Peyer's patch (tissue), 4 donors: ENCODE data around the gene COX8A. TPM values are rescaled to one million over a fixed set of nuclear protein-coding genes. Genes with fewer than 3 reads are reported as not detected.

Source experiments
- DNase-seq, 3 donors: peaks; one replicate each; pipeline ENCODE4 v3.0.0-alpha.2; 2017 to 2019
- H3K27ac ChIP-seq, 4 donors: fragments of 200-600 bp; sonication (generic); one replicate each; pipeline ENCODE4 v1.5.1; 2016 to 2019
- H3K27me3 ChIP-seq, 2 donors: fragments of 200-600 bp; sonication (generic); one replicate each; pipeline ENCODE4 v1.5.1; 2019
- H3K36me3 ChIP-seq, 3 donors: fragments of 200-600 bp; sonication (generic); one replicate each; pipeline ENCODE4 v1.5.1; 2016 to 2019
- H3K4me1 ChIP-seq, 4 donors: fragments of 200-600 bp; sonication (generic); one replicate each; pipeline ENCODE4 v1.5.1; 2016 to 2019
- H3K4me3 ChIP-seq, 4 donors: fragments of 200-600 bp; sonication (generic); 1 replicate in 3 of 4; 2 replicates in 1 of 4; pipeline ENCODE4 v1.5.1; 2016 to 2019; ENCODE audit warnings: mild to moderate bottlenecking in 1 of 4
- H3K9me3 ChIP-seq, 4 donors: fragments of 200-600 bp; sonication (generic); one replicate each; pipeline ENCODE4 v1.5.1; 2016 to 2019; ENCODE audit warnings: mild to moderate bottlenecking in 1 of 4
- CTCF ChIP-seq, 6 experiments: fragments of 450-650 bp in 4 of 6; fragments of 200-600 bp in 2 of 6; sonication (generic) in 1 of 6; IDR thresholded peaks; one replicate each; pipeline ENCODE4 v1.5.1; 2017 to 2019; ENCODE audit warnings: antibody characterized with exemption in 6 of 6, mild to moderate bottlenecking in 3 of 6, moderate library complexity in 1 of 6
- POLR2A ChIP-seq, 2 donors: fragments of 450-650 bp; IDR thresholded peaks; one replicate each; pipeline ENCODE4 v1.5.1; 2017; ENCODE audit warnings: antibody characterized with exemption in 2 of 2, mild to moderate bottlenecking in 2 of 2, moderate library complexity in 2 of 2
- total RNA-seq, 4 donors: library from RNA; depleted of rRNA; stranded (reverse); fragments of >200 nt; gene quantifications; one replicate each; pipeline ENCODE4 v1.1.0, GENCODE V29; 2016

Gene COX8A
- total RNA-seq, 4 donors from 2014 or later, result 390 to 1,297 (median 877) TPM

GRCh38 chr11:64000740-64001483 is 26.5 kb downstream of the COX8A start:
- H3K4me3 ChIP-seq, result peak overlapping the region; percentile 16 to 50 (median 46)
- H3K36me3 ChIP-seq, result peaks cover 0 to 28% (median 0%) of the 10 kb centered on the region in 3 donors
- TF ChIP-seq CTCF (IDR thresholded peaks at IDR 0.05) (no peak), POLR2A (IDR thresholded peaks at IDR 0.05) (no peak)
- no peak for DNase-seq
- H3K27ac ChIP-seq, result no peak overlapping the region
- peaks cover 0 to 33% (median 21%) of the 10 kb centered on the region in 4 donors for H3K4me1 ChIP-seq
- no peaks in the 10 kb centered on the region for H3K9me3 ChIP-seq
- H3K27me3 ChIP-seq, result no peaks in the 10 kb centered on the region

- H3K27ac ChIP-seq, result no peak overlapping the region
- no peak for DNase-seq
- peaks cover 0 to 36% (median 21%) of the 10 kb centered on the region in 4 donors for H3K4me1 ChIP-seq
- no peaks in the 10 kb centered on the region for H3K9me3 ChIP-seq
- H3K27me3 ChIP-seq, result no peaks in the 10 kb centered on the region
- H3K4me3 ChIP-seq, result no peak overlapping the region
- TF ChIP-seq CTCF (IDR thresholded peaks at IDR 0.05), result no peak
- no peak for TF ChIP-seq POLR2A (IDR thresholded peaks at IDR 0.05)
- peaks cover 0 to 19% (median 0%) of the 10 kb centered on the region in 3 donors for H3K36me3 ChIP-seq
Observed at GRCh38 chr11:64001484-64002420, 27.3 kb downstream of the COX8A start.

GRCh38 chr11:64003807-64004589 is 29.6 kb downstream of the COX8A start:
- H3K4me1 ChIP-seq, result peaks cover 0 to 46% (median 19%) of the 10 kb centered on the region in 4 donors
- H3K36me3 ChIP-seq, result no peaks in the 10 kb centered on the region
- no peak for DNase-seq
- no peak overlapping the region for H3K27ac ChIP-seq
- H3K9me3 ChIP-seq, result no peaks in the 10 kb centered on the region
- TF ChIP-seq POLR2A (IDR thresholded peaks at IDR 0.05), result no peak
- no peak for TF ChIP-seq CTCF (IDR thresholded peaks at IDR 0.05)
- H3K4me3 ChIP-seq, result no peak overlapping the region
- H3K27me3 ChIP-seq, result no peaks in the 10 kb centered on the region

- Histone ChIP-seq H3K9me3 (no peaks in the 10 kb centered on the region), H3K27ac (no peak overlapping the region), H3K4me1 (peaks cover 0 to 40% (median 13%) of the 10 kb centered on the region in 4 donors), H3K4me3 (no peak overlapping the region), H3K27me3 (no peaks in the 10 kb centered on the region), H3K36me3 (no peaks in the 10 kb centered on the region)
- DNase-seq, result no peak
- TF ChIP-seq POLR2A (IDR thresholded peaks at IDR 0.05), result no peak
- TF ChIP-seq CTCF (IDR thresholded peaks at IDR 0.05), result no peak
Observed at GRCh38 chr11:64004590-64004984, 30.2 kb downstream of the COX8A start.

GRCh38 chr11:64005691-64006090 is 31.3 kb downstream of the COX8A start:
- H3K4me3 ChIP-seq, result no peak overlapping the region
- peaks cover 0 to 31% (median 4%) of the 10 kb centered on the region in 4 donors for H3K4me1 ChIP-seq
- H3K36me3 ChIP-seq, result no peaks in the 10 kb centered on the region
- no peaks in the 10 kb centered on the region for H3K9me3 ChIP-seq
- H3K27me3 ChIP-seq, result no peaks in the 10 kb centered on the region
- TF ChIP-seq CTCF (IDR thresholded peaks at IDR 0.05) (no peak), POLR2A (IDR thresholded peaks at IDR 0.05) (no peak)
- H3K27ac ChIP-seq, result no peak overlapping the region
- no peak for DNase-seq
